ENCODE results near the gene LMO1.

- TF ChIP-seq, protein P1, sequence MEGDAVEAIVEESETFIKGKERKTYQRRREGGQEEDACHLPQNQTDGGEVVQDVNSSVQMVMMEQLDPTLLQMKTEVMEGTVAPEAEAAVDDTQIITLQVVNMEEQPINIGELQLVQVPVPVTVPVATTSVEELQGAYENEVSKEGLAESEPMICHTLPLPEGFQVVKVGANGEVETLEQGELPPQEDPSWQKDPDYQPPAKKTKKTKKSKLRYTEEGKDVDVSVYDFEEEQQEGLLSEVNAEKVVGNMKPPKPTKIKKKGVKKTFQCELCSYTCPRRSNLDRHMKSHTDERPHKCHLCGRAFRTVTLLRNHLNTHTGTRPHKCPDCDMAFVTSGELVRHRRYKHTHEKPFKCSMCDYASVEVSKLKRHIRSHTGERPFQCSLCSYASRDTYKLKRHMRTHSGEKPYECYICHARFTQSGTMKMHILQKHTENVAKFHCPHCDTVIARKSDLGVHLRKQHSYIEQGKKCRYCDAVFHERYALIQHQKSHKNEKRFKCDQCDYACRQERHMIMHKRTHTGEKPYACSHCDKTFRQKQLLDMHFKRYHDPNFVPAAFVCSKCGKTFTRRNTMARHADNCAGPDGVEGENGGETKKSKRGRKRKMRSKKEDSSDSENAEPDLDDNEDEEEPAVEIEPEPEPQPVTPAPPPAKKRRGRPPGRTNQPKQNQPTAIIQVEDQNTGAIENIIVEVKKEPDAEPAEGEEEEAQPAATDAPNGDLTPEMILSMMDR (IDR thresholded peaks at IDR 0.05): no peak
- no peak for TF ChIP-seq POLR2A (IDR thresholded peaks at IDR 0.05)
Observed at GRCh38 chr11:8224711-8225110, 39.0 kb downstream of the LMO1 start.
